GM19395 (cell line): ENCODE measurements around the gene HINFP.
"Not testable (repeated sequence)": the region's sequence is repeated elsewhere in the genome, so short reads cannot be mapped to it uniquely, and the experiment has no call there.

Source experiments
- ATAC-seq: cut with Tn5 transposase; IDR thresholded peaks from one replicate; pipeline ENCODE4 v1.9.1; 2021; ENCODE audit warnings: mild to moderate bottlenecking, moderate library complexity; ENCODE audit not compliant: unreplicated experiment

HINFP gene

GRCh38 chr11:119155733-119156492 is 34.5 kb downstream of the HINFP start:
- ATAC-seq = no peak

- ATAC-seq = no peak
Observed at GRCh38 chr11:119156496-119156895, 35.1 kb downstream of the HINFP start.

- no peak for ATAC-seq
Observed at GRCh38 chr11:119157063-119157462, 35.7 kb downstream of the HINFP start.

DNA sequence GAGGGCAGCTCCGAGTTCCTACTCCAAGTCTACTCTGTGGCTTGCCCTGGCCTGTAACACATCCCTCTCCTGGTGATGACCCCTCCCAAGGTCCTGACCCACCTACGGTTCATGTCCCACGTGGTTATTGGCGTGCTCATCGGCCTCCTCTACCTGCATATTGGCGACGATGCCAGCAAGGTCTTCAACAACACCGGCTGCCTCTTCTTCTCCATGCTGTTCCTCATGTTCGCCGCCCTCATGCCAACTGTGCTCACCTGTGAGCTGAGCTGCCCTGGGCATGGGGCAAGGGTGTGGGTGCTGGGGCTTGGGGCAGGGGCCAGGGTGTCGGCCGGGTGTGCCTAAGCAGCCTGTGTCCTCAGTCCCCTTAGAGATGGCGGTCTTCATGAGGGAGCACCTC is 37.1 kb downstream of the HINFP start:
- ATAC-seq = no peak

DNA sequence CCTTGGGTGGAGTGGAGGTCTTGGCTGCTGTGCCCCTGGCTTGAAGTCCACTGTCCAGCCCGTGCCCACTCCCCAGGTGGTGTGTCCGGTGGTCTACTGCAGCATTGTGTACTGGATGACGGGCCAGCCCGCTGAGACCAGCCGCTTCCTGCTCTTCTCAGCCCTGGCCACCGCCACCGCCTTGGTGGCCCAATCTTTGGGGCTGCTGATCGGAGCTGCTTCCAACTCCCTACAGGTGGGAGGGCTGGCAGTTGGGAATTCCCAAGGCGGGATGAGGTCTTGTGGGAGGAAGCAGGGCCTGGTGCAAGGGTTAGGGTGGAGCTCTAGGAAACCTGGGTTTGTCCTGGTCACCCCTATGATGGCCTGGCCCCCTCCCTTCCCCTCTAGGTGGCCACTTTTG is 38.8 kb downstream of the HINFP start:
- no peak for ATAC-seq

DNA sequence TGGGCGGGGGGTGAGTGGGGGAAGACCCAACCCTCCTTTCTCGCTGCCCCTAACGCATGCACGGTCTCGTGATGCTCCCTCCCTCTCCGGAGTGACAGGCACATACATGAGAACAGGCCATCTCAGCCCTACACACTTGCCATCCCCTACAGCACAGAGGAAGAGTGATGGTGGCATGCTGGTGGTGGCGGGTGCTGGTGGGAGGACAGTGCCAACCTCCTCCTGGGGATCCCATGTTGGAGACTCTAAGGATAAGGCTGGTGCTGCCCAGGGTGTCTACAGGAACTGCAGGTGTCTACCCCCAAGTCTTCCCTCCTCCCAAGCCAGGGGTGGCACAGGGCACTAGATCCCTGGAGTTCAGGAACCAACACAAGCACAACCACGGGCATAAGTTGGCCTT is 40.5 kb downstream of the HINFP start:
- no peak for ATAC-seq

GRCh38 chr11:119166368-119167076 is 45.1 kb downstream of the HINFP start:
- no peak for ATAC-seq

- ATAC-seq = not testable (repeated sequence)
Observed at GRCh38 chr11:119167077-119167458, 45.7 kb downstream of the HINFP start.

DNA sequence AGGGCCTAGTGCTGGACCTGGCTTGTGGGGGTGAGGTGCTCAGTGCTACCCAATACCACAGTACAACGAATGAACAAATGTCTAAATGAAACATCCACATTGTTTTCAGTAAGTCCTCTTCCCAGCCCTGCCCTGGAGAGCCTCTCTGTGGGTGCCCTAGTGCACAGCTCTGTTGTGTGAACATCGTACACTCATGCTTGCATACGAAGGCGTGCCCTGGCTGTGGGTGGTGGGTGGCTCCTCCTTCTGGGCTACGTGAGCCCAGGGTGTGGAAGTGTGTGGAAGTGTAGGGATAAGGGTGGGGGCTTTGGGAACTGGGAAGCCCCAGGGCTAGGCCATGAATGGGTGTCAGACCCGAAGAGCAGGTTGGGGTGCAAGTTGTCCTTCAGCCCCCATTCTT is 46.6 kb downstream of the HINFP start:
- no peak for ATAC-seq

GRCh38 chr11:119168471-119169281 is 47.3 kb downstream of the HINFP start, which contains the start of gene NLRX1:
NLRX1 (plus strand) TSS chr11:119168725; CDS start chr11:119171404, 2,679 bp downstream.
- ATAC-seq = peak; percentile 86

DNA sequence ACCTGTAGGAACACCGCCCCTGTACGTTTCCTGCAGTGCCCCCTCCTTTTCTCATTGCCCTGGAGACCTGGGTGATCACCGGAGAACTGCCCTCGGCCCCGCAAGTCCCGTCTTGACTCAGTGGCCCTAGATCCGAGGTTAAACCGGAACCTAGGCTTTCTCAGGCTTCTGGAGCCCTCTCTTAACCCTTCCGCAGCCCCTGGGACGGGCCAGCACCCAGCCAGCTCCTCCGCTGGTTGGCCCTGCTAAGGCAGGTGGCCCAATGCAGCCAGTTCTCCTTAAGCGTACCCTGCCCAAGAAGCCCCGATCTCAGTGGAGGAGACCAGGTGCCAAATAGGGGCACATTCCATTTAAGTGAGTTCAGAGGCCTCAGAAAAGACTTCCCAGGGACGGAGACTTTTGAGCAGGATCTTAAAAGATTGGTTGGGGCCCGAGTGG is 47.9 kb downstream of the HINFP start:
- peak; percentile 32 for ATAC-seq

GRCh38 chr11:119172513-119172912 is 51.1 kb downstream of the HINFP start:
- no peak for ATAC-seq

DNA sequence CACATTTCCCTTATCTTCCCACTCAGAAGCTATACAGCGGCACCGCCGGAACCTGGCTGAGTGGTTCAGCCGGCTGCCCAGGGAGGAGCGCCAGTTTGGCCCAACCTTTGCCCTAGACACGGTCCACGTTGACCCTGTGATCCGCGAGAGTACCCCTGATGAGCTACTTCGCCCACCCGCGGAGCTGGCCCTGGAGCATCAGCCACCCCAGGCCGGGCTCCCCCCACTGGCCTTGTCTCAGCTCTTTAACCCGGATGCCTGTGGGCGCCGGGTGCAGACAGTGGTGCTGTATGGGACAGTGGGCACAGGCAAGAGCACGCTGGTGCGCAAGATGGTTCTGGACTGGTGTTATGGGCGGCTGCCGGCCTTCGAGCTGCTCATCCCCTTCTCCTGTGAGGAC is 52.1 kb downstream of the HINFP start:
- no peak for ATAC-seq

- no peak for ATAC-seq
Observed at GRCh38 chr11:119175493-119176077, 54.2 kb downstream of the HINFP start.

GRCh38 chr11:119178166-119178680 is 56.8 kb downstream of the HINFP start:
- ATAC-seq = no peak

- no peak for ATAC-seq
Observed at GRCh38 chr11:119179342-119179741, 58.0 kb downstream of the HINFP start.

GRCh38 chr11:119179983-119180382 is 58.6 kb downstream of the HINFP start:
- ATAC-seq = no peak

DNA sequence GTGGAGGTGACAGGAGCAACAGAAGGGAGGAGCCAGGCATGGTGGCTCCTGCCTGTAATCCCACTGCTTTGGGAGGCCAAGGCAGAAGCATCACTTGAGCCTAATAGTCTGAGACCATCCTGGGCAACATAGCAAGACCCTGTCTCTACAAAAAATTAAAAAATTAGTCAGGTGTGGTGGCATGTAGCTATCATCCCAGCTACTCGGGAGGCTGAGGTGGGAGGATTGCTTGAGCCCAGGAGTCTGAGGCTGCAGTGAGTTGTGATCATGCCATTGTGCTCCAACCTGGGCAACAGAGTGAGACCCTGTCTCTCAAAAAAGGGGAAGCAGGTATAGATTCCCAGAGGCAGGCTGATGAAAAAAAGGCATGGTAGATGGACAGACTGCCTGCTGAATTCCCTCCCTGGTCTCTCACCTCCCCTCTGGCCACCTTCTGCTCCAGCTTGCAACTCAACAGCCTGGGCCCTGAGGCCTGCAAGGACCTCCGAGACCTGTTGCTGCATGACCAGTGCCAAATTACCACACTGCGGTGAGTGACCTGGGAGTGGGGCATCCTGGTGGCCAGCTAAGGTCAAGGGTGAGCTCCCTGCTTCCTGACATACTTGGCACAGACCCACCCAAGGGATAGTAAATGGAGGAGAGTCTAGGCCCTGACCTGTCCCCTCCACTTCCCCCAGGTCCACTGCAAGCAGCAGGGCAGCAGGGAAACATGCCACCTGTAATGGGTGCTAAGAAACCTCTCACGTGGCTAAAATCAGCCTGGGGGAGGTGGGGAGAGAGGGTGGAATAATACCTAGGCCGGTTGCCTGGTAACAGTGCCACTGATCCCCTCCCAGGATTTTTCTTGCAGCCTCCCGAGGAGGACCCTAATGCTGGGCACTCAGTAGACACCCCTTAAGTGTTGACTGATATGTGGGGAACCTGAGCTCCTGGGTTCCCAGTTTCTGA is 59.6 kb downstream of the HINFP start:
- no peak for ATAC-seq

DNA sequence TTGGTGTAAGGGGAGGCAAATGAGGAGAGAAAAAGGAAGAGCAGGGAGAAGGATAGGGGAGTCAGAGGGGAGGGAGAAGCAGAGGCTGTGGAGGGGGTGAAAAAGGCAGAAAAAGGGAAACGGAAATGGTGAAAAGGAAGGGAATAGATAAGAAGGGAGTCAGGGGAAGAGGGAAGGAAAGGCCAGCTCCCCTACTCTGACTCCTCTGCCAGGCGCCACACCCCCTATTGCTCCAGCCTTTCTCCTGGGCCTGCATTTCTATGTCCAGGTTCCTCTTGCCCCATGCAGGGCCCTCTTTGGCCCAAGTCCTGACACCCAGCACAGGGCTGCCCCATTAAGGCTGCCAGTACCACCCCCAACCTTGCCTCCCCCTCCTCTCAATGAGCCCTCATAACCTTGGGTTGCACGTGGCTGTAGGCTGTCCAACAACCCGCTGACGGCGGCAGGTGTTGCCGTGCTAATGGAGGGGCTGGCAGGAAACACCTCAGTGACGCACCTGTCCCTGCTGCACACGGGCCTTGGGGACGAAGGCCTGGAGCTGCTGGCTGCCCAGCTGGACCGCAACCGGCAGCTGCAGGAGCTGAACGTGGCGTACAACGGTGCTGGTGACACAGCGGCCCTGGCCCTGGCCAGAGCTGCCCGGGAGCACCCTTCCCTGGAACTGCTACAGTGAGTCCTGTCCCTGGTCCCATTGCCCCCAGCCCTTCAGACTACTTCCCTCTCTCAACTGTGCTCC is 60.5 kb downstream of the HINFP start:
- no peak for ATAC-seq
